GM19467 (cell line): ENCODE results near the gene HTATSF1.

ENCODE experiments used
- ATAC-seq: cut with Tn5 transposase; IDR thresholded peaks from one replicate; pipeline ENCODE4 v1.9.1; 2021; ENCODE audit warnings: mild to moderate bottlenecking, moderate library complexity; ENCODE audit not compliant: unreplicated experiment

The HTATSF1 gene, protein sequence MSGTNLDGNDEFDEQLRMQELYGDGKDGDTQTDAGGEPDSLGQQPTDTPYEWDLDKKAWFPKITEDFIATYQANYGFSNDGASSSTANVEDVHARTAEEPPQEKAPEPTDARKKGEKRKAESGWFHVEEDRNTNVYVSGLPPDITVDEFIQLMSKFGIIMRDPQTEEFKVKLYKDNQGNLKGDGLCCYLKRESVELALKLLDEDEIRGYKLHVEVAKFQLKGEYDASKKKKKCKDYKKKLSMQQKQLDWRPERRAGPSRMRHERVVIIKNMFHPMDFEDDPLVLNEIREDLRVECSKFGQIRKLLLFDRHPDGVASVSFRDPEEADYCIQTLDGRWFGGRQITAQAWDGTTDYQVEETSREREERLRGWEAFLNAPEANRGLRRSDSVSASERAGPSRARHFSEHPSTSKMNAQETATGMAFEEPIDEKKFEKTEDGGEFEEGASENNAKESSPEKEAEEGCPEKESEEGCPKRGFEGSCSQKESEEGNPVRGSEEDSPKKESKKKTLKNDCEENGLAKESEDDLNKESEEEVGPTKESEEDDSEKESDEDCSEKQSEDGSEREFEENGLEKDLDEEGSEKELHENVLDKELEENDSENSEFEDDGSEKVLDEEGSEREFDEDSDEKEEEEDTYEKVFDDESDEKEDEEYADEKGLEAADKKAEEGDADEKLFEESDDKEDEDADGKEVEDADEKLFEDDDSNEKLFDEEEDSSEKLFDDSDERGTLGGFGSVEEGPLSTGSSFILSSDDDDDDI

DNA sequence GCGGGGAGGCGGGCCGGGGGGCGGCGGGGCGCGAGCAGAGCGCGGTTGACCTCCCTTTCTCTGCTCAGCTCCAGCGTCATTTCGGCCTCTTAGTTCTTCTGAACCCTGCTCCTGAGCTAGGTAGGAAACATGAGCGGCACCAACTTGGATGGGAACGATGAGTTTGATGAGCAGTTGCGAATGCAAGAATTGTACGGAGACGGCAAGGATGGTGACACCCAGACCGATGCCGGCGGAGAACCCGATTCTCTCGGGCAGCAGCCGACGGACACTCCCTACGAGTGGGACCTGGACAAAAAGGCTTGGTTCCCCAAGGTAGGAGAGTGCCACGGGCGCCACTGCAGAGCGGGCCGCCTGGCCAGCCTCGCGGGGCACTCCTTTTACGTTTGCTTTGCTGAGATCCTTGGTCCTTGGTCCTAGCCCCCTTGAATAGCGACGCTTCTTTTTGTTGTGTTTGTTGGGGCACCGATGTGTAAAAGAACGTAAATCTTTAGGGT, at the start of gene HTATSF1:
HTATSF1 (plus strand) TSS at position 37 of the 497 bp plus-strand sequence; CDS start at position 130, 93 bp downstream.
- no peak for ATAC-seq

DNA sequence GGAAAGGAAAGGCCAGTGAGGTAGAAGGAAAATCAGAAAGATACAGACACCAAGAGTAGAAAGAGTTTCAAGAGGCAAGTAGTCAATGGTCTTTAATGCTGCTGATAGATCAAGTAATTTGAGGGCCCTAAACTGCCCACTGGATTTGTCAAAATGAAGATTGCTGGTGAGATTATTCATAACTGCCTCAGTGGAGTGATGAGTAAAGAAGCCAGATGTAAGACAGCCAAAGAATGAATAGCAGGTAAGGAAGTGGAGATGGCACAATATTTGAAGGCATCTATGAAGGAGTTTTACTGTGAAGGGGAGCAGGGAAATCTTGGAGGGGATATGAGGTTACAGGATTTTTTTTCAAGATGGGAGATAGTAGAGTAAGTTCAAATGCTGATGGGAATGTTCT, 49.4 kb upstream of the HTATSF1 start:
- ATAC-seq: no peak

GRCh38 chrX:136450050-136450830, 47.2 kb upstream of the HTATSF1 start:
- ATAC-seq: no peak

- ATAC-seq: no peak
Observed at GRCh38 chrX:136452614-136453013, 44.8 kb upstream of the HTATSF1 start.

- no peak for ATAC-seq
Observed at GRCh38 chrX:136453114-136453513, 44.3 kb upstream of the HTATSF1 start.

- ATAC-seq: no peak
Observed at GRCh38 chrX:136453771-136454170, 43.6 kb upstream of the HTATSF1 start.

- ATAC-seq: no peak
Observed at GRCh38 chrX:136456133-136456532, 41.3 kb upstream of the HTATSF1 start.

DNA sequence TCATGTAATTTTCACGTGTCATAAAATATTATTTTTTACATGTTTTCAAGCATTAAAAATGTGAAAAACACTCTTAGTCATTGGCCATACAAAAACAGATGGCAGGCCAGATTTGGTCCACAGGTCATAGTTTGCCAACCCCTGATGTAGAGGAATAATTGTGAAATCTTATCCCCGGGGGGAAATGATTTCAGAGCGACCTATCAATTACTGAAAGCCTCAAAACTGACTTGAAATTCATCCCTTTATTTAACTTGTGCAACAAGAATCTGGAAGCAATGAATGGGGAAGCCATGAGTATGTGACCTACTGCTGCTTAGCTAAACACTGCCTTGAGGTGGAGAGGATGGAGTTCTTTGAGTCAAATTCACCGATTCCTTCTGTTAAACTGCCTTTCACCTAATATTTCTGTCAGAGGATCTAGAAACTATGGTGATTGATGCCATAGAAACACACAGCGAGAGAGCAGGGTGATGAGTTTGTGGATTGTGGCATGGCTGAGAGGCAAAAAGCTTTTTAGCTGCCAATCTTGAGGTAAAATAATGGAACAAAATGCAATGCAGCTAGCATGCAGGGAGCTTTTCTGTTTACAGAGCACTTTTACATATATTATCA, 40.0 kb upstream of the HTATSF1 start:
- no peak for ATAC-seq

DNA sequence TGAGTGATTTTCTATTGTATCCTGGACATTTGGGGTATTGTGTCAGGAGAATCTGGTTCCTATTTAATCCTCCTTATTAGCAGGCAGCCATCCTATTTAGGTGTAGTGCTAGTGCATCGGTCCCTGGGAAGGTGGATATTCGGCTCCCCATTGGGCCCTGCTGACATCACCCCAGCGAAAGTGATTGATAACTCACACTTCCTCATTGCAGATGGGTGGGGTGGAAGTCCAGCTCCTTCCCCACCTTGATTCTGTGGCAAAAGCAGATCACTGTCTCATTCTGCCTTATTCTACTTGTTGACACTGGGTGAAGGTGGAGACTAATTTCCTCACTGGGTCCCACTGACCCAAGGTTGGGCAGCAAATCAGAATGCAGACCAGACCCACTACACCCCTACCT, 32.8 kb upstream of the HTATSF1 start:
- ATAC-seq: no peak

GRCh38 chrX:136467303-136467702, 30.1 kb upstream of the HTATSF1 start:
- ATAC-seq: no peak

- no peak for ATAC-seq
Observed at GRCh38 chrX:136468391-136469103, 28.8 kb upstream of the HTATSF1 start.

DNA sequence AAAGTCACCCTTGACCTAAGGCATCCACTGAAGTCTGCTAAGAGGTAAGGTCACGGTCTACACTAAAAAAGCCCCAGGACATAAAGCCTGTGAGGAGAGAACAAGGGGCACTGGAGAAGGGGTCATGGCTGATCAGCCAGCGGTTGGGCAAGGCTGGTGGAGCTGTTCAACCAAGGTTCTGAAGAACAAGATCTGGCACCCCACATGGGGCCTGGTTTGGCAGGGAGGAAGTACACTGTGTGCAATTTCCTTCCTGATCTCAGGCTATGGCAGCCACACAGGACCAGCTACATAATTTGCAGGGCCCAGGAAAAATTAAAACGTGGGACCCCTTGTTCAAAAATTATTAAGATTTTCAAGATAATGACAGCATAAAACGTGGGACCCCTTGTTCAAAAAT, 23.7 kb upstream of the HTATSF1 start:
- ATAC-seq: no peak

DNA sequence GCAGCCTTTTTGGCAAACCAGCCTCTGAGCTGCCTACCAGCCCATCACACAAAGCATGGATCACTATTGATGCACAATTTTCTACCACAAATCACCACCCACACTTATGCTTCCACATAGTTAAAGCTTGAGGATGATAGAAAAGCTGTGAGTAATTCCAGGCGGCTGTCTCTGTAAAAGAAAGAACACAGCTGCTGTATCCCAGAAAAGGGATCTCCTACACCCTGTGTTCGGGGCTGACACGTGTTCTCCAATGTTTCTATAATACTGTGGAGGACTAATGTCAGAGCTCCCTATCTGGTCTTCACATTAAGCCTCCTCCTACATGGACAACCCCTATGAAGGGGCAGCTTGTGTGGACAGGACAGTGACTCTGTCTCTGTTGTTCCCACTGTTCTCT, 22.2 kb upstream of the HTATSF1 start:
- ATAC-seq: no peak

DNA sequence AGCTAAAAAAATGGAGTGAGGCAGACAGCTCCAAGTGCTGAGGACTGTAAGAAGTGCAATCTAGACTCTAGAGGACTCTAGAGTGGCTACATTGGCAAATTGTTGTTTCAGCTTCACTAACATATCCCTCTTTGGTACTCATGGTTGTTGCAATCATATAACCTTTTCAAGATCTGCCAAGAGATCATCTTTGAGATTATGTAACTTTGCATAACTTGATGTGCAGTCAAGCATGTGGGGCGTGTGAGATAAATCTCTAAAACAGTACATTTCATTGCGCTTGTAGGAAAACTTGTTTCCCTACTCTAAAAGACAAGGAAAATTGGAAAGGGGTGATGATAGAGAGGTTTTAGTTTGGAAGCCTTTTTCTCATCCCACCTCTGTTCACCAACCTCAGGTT, 20.9 kb upstream of the HTATSF1 start:
- no peak for ATAC-seq

GRCh38 chrX:136477026-136477425, 20.4 kb upstream of the HTATSF1 start:
- ATAC-seq: no peak

DNA sequence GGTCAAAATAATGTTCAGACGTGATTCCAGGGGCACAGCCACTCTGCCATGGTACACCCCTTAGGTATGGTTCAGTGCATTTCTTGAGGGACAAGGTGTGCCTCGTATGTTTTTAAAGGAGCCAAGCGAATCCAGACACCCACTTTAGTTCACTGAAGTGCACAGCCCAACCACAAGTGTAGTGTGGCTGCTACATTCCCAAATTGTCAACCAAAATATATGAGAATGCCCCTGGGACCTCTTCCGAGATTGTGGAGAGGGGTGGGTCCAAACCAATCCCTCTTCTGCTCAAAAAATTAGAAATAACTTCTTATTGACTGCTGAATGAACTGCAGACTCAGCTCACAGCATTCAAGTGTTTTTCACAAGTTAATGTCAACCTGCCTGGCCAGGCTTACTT, 17.0 kb upstream of the HTATSF1 start:
- ATAC-seq: no peak

DNA sequence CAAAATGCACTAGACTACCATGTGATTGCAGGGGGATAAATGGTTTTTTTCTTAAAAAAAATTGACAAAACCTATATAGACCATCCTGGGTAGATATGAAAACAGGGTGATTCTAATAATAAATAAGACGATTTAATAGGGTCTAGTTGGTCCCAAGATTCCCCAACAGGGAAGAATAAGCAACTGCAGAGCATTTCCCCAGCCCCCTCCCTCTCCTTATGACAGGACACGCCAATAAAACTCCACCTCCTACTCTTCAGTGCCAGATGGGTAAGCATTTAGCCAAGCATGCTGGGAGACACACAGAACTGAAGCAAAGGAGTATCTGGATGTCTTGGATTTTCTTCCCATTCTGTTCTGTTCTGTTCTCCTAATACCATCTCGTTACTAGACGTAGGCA, 9.7 kb upstream of the HTATSF1 start, which contains the start of gene BRS3:
BRS3 (plus strand) TSS at position 301 of the 400 bp plus-strand sequence. CDS start 168 bp downstream, outside the sequence.
- no peak for ATAC-seq

- no peak for ATAC-seq
Observed at GRCh38 chrX:136488706-136489105, 8.7 kb upstream of the HTATSF1 start.

GRCh38 chrX:136491832-136492231, 5.6 kb upstream of the HTATSF1 start:
- no peak for ATAC-seq

DNA sequence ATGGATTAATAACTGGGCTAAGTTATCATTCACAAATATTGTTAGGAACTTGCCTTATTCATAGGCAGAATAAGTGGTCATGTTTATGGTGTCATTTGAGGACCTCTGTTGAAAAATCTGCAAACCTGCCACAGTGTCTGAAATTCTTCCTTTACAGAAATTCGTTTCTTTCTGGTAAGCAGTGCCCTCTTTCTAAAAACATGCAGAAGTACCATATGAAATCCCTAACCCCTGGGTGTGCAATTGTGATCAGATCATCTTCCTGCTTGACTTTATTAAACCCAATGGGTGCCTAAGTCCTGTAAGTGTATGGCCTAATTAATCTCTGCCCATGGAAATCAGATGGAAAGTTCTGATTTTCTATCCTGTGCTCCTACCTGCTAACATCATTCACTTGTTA, 4.4 kb upstream of the HTATSF1 start:
- ATAC-seq: no peak
